Tibial nerve (tissue), 4 donors: ENCODE results near the gene UNKL. TPM values are rescaled to one million over a fixed set of nuclear protein-coding genes. Genes with fewer than 3 reads are reported as not detected.

Experiments used
- DNase-seq, 2 donors: peaks; one replicate each; pipeline ENCODE4 v3.0.0-alpha.2; 2019; ENCODE audit warnings: low spot score in 2 of 2
- H3K27ac ChIP-seq, 4 donors: fragments of 200-600 bp; sonication (generic) in 3 of 4; one replicate each; pipeline ENCODE4 v1.5.1; 2017 to 2019; ENCODE audit warnings: mild to moderate bottlenecking in 1 of 4
- H3K27me3 ChIP-seq, 2 donors: fragments of 200-600 bp; sonication (generic) in 1 of 2; one replicate each; pipeline versions ENCODE4 v1.5.1 to v1.6.0; 2017 to 2019
- H3K36me3 ChIP-seq, 3 donors: fragments of 200-600 bp; sonication (generic); one replicate each; pipeline ENCODE4 v1.5.1; 2018 to 2019
- H3K4me1 ChIP-seq, 4 donors: fragments of 200-600 bp; sonication (generic) in 3 of 4; one replicate each; pipeline ENCODE4 v1.5.1; 2017 to 2019
- H3K4me3 ChIP-seq, 4 donors: fragments of 200-600 bp; sonication (generic) in 3 of 4; one replicate each; pipeline ENCODE4 v1.5.1; 2017 to 2019; ENCODE audit warnings: mild to moderate bottlenecking in 1 of 4, moderate library complexity in 1 of 4
- H3K9me3 ChIP-seq, 4 donors: fragments of 200-600 bp; sonication (generic) in 3 of 4; one replicate each; pipeline ENCODE4 v1.5.1; 2017 to 2019
- EP300 ChIP-seq, 2 donors: sonication (generic); formaldehyde crosslinking; IDR thresholded peaks; one replicate each; pipeline ENCODE4 v1.6.1; 2017; ENCODE audit warnings: antibody characterized with exemption in 2 of 2, mild to moderate bottlenecking in 1 of 2
- POLR2A ChIP-seq, 2 donors: fragments of 450-650 bp; IDR thresholded peaks; one replicate each; pipeline ENCODE4 v1.6.1; 2017; ENCODE audit warnings: antibody characterized with exemption in 2 of 2, mild to moderate bottlenecking in 2 of 2, moderate library complexity in 2 of 2
- WGBS, 2 donors: methylation state at CpG; one replicate each; pipeline ENCODE4 v1.1.5; 2018; 5-methylcytosine and 5-hydroxymethylcytosine counted together
- total RNA-seq, 4 donors: library from RNA; depleted of rRNA; stranded (reverse); fragments of >200 nt; gene quantifications; one replicate each; pipeline ENCODE4 v1.1.0, GENCODE V29; 2016
- TF ChIP-seq, protein P1 (sequence below), 5 experiments: fragments of 200-600 bp in 3 of 5; fragments of 450-650 bp in 2 of 5; sonication (generic) in 3 of 5; IDR thresholded peaks; one replicate each; pipeline ENCODE4 v1.5.1; 2016 to 2019; ENCODE audit warnings: antibody characterized with exemption in 5 of 5, mild to moderate bottlenecking in 3 of 5, moderate library complexity in 2 of 5

The UNKL gene
- total RNA-seq, 4 donors from 2014 or later: 34.3 to 70.5 (median 45.0) TPM

- Histone ChIP-seq H3K27ac (peak overlapping the region; percentile 50 to 87 (median 66)), H3K36me3 (peaks cover 0 to 67% (median 0%) of the 10 kb centered on the region in 3 donors), H3K4me3 (peak overlapping the region; percentile 31 to 54 (median 42)), H3K27me3 (no peaks in the 10 kb centered on the region), H3K4me1 (peaks cover 0 to 49% (median 10%) of the 10 kb centered on the region in 4 donors), H3K9me3 (no peaks in the 10 kb centered on the region)
- WGBS, 2 donors: 5 to 10% methylated on average over 14 to 40 of the region's 42 CpGs
- TF ChIP-seq EP300 (IDR thresholded peaks at IDR 0.05): peak; percentile 58 to 90
- TF ChIP-seq, protein P1, sequence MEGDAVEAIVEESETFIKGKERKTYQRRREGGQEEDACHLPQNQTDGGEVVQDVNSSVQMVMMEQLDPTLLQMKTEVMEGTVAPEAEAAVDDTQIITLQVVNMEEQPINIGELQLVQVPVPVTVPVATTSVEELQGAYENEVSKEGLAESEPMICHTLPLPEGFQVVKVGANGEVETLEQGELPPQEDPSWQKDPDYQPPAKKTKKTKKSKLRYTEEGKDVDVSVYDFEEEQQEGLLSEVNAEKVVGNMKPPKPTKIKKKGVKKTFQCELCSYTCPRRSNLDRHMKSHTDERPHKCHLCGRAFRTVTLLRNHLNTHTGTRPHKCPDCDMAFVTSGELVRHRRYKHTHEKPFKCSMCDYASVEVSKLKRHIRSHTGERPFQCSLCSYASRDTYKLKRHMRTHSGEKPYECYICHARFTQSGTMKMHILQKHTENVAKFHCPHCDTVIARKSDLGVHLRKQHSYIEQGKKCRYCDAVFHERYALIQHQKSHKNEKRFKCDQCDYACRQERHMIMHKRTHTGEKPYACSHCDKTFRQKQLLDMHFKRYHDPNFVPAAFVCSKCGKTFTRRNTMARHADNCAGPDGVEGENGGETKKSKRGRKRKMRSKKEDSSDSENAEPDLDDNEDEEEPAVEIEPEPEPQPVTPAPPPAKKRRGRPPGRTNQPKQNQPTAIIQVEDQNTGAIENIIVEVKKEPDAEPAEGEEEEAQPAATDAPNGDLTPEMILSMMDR (IDR thresholded peaks at IDR 0.05): no peak
- no peak for TF ChIP-seq POLR2A (IDR thresholded peaks at IDR 0.05)
- DNase-seq: peak; percentile 94 to 95
These were observed 6.2 kb downstream of the UNKL start for GRCh38 chr16:1408171-1408837.

GRCh38 chr16:1407753-1408152 is 6.8 kb downstream of the UNKL start:
- TF ChIP-seq, protein P1 (IDR thresholded peaks at IDR 0.05): no peak
- TF ChIP-seq EP300 (IDR thresholded peaks at IDR 0.05) (no peak), POLR2A (IDR thresholded peaks at IDR 0.05) (no peak)
- peak overlapping the region in 3 of 4 donors; percentile 31 to 54 (median 53) for H3K4me3 ChIP-seq
- peaks cover 0 to 70% (median 0%) of the 10 kb centered on the region in 3 donors for H3K36me3 ChIP-seq
- peak in 1 of 2 donors; percentile 26 for DNase-seq
- no peaks in the 10 kb centered on the region for H3K27me3 ChIP-seq
- H3K27ac ChIP-seq: peak overlapping the region; percentile 50 to 87 (median 62)
- WGBS, 2 donors: 22 to 25% methylated on average over 10 to 11 of the region's 11 CpGs
- peaks cover 0 to 44% (median 10%) of the 10 kb centered on the region in 4 donors for H3K4me1 ChIP-seq
- H3K9me3 ChIP-seq: no peaks in the 10 kb centered on the region

- Histone ChIP-seq H3K9me3 (no peaks in the 10 kb centered on the region), H3K36me3 (peaks cover 0 to 77% (median 11%) of the 10 kb centered on the region in 3 donors), H3K27ac (no peak overlapping the region), H3K4me1 (peaks cover 0 to 17% (median 8%) of the 10 kb centered on the region in 4 donors), H3K4me3 (no peak overlapping the region), H3K27me3 (no peaks in the 10 kb centered on the region)
- WGBS, 2 donors: 88 to 89% methylated on average over 13 to 14 of the region's 14 CpGs
- TF ChIP-seq, protein P1 (IDR thresholded peaks at IDR 0.05): no peak
- TF ChIP-seq POLR2A (IDR thresholded peaks at IDR 0.05) (no peak), EP300 (IDR thresholded peaks at IDR 0.05) (no peak)
- DNase-seq: no peak
These were observed 10.8 kb downstream of the UNKL start for GRCh38 chr16:1403733-1404132.

DNA sequence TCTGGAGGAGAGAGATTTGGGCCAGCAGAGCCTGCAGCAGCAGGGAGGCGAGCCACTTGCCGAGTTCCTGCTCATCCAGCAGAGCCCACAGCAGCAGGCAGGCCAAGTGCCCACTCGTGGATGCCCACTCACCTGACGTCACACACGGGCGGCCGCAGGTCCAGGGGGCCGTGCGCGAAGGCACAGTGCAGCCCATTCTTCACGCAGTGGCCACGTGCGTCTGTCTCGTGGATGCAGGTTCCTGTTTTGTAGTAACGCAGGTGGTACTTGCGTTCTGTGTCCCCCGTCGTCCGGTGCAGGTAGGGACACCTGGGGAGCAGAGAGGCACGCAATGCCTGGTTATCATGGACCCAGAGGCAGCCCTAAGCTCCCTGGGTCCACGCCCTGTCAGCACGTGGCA is 11.5 kb downstream of the UNKL start:
- no peak for TF ChIP-seq POLR2A (IDR thresholded peaks at IDR 0.05)
- TF ChIP-seq, protein P1 (IDR thresholded peaks at IDR 0.05): no peak
- TF ChIP-seq EP300 (IDR thresholded peaks at IDR 0.05): no peak
- Histone ChIP-seq H3K9me3 (no peaks in the 10 kb centered on the region), H3K4me3 (no peak overlapping the region), H3K27me3 (no peaks in the 10 kb centered on the region), H3K27ac (no peak overlapping the region), H3K36me3 (peaks cover 0 to 84% (median 18%) of the 10 kb centered on the region in 3 donors), H3K4me1 (peaks cover 0 to 10% (median 3%) of the 10 kb centered on the region in 4 donors)
- no peak for DNase-seq
- WGBS, 2 donors: 93 to 95% methylated on average over 20 to 22 of the region's 22 CpGs

DNA sequence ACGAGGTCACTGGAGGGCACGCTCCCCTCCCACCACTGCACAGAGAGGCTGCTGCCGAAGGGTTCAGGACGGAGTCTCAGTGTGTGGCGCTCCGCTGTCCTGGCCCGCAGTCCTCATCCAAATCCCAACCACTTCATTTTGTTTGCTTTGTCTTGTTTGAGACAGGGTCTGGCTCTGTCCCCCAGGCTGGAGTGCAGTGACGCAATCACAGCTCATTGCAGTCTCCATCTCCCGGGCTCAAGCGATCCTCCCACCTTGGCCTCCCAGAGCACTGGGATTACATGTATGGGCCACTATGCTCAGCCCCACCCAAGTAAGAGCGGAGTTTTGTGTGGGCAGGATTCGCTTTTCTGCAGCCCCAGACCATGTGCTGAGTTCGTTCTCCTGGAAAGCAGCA is 12.7 kb downstream of the UNKL start:
- WGBS, 2 donors: 92 to 93% methylated on average over 11 to 13 of the region's 13 CpGs
- no peak overlapping the region for H3K4me3 ChIP-seq
- no peaks in the 10 kb centered on the region for H3K27me3 ChIP-seq
- H3K9me3 ChIP-seq: no peaks in the 10 kb centered on the region
- DNase-seq: no peak
- no peak overlapping the region for H3K27ac ChIP-seq
- no peaks in the 10 kb centered on the region for H3K4me1 ChIP-seq
- peaks cover 0 to 94% (median 20%) of the 10 kb centered on the region in 3 donors for H3K36me3 ChIP-seq
- TF ChIP-seq EP300 (IDR thresholded peaks at IDR 0.05) (no peak), POLR2A (IDR thresholded peaks at IDR 0.05) (no peak)
- TF ChIP-seq, protein P1 (IDR thresholded peaks at IDR 0.05): no peak
